HG03095 (cell line): ENCODE data around the gene FAM222B.
A peak's percentile ranks its signal among the peaks of the same experiment; 100 is the strongest.

Source experiments
- ATAC-seq: cut with Tn5 transposase; IDR thresholded peaks from one replicate; pipeline ENCODE4 v1.9.1; 2021; ENCODE audit warnings: moderate library complexity; ENCODE audit not compliant: unreplicated experiment

FAM222B gene

GRCh38 chr17:28716740-28717577 is 125.6 kb downstream of the FAM222B start:
- ATAC-seq: no peak

GRCh38 chr17:28715217-28715616 is 127.4 kb downstream of the FAM222B start:
- ATAC-seq: no peak

- ATAC-seq: no peak
Measured at GRCh38 chr17:28714281-28714680, 128.3 kb downstream of the FAM222B start.

- ATAC-seq: no peak
Measured at GRCh38 chr17:28712705-28713415, 129.7 kb downstream of the FAM222B start.

GRCh38 chr17:28712032-28712704 is 130.4 kb downstream of the FAM222B start:
- no peak for ATAC-seq

GRCh38 chr17:28711723-28712031 is 130.9 kb downstream of the FAM222B start, which contains the start of gene PROCA1:
Gene PROCA1 (minus strand): TSS chr17:28711888. CDS start chr17:28711660, 228 bp downstream.
- peak; percentile 5 for ATAC-seq

GRCh38 chr17:28710861-28711722 is 131.5 kb downstream of the FAM222B start:
- peak; percentile 73 for ATAC-seq

GRCh38 chr17:28707339-28707720 is 135.3 kb downstream of the FAM222B start:
- ATAC-seq: no peak

GRCh38 chr17:28706471-28707338 is 135.9 kb downstream of the FAM222B start:
- no peak for ATAC-seq
